ENCODE data around the gene SDS.
A peak's percentile ranks its signal among the peaks of the same experiment; 100 is the strongest.

Gene SDS, protein sequence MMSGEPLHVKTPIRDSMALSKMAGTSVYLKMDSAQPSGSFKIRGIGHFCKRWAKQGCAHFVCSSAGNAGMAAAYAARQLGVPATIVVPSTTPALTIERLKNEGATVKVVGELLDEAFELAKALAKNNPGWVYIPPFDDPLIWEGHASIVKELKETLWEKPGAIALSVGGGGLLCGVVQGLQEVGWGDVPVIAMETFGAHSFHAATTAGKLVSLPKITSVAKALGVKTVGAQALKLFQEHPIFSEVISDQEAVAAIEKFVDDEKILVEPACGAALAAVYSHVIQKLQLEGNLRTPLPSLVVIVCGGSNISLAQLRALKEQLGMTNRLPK

DNA sequence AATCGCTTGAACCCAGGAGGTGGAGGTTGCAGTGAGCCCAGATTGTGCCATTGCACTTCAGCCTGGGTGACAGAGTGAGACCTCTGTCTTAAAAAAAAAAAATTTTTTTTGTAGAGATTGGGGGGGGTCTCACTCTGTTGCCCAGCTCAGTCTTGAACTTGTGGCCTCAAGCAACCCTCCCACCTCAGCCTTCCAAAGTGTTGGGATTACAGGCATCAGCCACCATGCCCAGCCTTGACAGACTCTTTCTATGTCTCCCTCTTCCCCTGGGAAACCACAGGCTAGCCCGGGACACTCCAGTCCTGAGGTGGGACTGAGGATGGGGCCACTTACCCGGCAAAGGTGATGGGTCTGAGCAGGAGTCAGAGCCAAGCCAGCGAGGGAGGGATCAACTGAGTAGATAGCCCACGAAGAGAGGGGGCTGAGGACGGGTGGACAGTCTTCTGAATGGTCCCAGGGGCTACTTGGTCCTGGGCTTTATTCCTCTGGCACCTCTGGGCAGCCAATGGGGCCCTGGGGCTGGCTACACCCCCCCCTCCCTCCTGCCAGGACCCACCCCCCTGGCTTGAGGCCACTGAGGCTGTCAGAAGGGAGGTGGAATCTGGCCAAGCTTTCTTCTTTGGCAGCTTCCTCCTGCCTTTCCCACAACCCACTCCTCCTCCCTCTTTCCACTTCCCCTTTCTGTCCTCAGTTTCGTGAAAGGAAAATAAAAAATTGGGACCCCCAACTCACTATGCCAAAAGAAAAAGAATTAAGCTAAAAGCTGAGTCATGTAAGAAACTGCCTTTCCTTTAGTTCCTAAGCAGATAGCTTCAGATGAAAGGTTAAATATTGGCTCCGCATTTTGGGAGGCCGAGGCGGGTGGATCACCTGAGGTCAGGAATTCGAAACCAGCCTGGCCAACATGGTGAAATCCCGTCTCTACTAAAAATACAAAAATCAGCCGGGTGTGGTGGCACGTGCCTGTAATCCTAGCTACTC lies at the start of gene SDS:
TSS of gene SDS (minus strand) at position 453 of the 981 bp plus-strand sequence. CDS start 4,179 bp downstream, outside the sequence.
- peak in 41 of 42 donors; percentile 34 to 87 (median 63) for DNase-seq
- intact Hi-C loops (cut with DNase I), result no loop called here

- intact Hi-C loops (cut with DNase I), result no loop called here
- DNase-seq, result no peak
These were observed 49.6 kb upstream of the SDS start for GRCh38 chr12:113453330-113453729.

DNA sequence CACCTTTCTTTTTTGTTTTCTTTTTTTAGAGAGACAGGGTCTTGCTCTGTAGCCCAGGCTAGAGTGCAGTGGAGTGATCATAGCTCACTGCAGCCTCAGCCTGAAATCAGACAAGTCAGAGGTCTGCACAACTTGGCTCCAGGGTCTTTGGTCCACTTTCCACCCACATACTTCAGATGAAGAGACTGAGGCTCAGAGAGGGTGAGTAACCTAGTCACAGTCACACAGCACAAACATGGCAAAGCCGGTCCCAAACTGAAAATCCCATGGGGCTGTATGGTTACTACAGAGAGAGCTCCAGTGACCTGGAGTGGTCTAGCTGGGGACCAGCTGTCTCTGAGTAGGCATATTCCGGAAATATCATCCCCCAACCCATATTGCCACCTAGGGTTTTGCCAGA lies 48.8 kb upstream of the SDS start:
- no peak for DNase-seq
- intact Hi-C loops (cut with DNase I), result no loop called here

DNA sequence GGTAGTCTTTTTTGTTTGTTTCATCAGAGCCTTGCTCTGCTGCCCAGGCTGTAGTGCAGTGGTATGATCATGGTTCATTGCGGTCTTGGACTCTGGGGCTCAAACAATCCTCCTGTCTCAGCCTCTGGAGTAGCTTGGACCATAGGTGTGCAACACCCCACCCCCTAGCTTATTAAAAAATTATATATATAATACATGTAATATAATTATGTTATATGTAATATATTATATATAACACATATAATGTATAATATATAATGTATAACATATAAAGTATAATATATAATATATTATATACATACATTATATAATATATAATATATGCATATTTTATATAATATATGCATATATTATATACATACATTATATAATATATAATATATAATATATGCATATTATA lies 46.2 kb upstream of the SDS start:
- intact Hi-C loops (cut with DNase I), result no loop called here
- no peak for DNase-seq

GRCh38 chr12:113449299-113449698 lies 45.6 kb upstream of the SDS start:
- intact Hi-C loops (cut with DNase I), result no loop called here
- no peak for DNase-seq

- DNase-seq, result no peak
These were observed 45.2 kb upstream of the SDS start for GRCh38 chr12:113448873-113449272.

DNA sequence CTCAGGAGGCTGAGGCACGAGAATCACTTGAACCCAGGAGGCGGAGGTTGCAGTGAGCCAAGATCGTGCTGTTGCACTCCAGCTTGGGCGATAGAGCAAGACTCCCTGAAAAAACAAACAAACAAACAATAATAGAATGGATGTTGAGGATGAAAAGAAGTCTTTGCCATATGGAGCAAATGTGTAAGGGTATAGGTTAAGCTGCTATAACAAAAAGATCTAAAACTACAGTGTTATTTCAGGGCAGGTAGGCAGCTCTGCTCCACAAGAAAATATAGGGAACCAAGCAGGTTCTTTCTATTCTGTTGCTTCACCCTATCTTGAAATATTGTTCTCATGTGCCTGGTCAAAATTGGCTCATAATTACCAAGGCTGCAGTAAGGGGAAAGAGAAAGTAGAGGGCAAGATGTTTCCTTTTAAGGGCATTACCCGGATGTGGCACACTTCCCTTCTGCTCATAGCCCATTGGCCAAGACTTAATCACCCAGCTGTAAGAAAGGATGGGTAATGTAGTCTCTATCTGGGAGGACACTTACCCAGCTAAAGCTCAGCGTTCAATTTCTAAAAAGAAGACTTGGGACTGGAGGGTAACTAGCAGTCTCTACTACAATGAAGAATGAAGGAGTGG lies 42.0 kb upstream of the SDS start:
- intact Hi-C loops (cut with DNase I), result no loop called here
- no peak for DNase-seq

More at GRCh38 chr12:113448873-113449272, 45.2 kb upstream of the SDS start:
- intact Hi-C loops (cut with DNase I), result no loop called here

GRCh38 chr12:113443030-113443539 lies 39.4 kb upstream of the SDS start:
- intact Hi-C loops (cut with DNase I), result no loop called here
- DNase-seq, result no peak

DNA sequence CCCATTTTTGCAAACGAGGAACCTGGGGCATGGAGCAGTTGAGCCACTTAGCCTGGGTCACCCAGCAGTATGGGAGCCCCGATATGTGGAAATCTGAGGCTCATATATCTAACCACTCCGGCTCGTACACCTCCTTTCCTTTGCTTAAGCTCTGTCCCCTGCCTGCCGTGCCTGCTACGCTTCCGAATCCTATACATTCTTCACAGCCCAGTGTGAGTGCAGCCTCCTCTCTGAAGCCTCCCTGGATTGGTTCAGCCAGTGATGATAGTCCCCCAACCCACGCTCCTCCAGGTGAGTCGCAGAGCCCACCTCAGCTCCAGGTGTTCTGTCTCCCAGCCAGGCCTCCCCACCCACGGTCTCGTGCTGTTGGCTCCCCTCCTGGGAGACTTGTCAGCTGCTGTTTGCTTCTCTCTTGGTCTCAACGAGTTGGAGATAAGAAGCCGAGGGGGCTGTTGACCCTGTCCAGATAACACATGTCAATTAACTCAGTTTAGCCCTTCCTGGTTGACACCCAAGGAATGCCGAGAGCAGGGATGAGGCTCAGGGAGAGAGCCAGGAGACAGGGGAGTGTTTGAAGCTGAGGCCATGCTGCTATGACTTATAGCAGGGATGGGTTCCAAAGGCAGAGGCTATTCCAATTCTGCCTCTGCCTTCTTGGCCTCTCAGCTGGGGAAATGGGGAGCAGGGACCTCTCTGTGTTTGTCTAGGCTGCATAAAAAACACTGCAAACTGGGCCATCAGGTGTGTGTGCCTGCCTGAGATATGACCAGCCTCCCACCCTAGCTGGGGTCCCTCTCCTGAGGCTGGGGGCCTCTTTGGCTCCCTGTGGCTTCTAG lies 37.5 kb upstream of the SDS start:
- no peak for DNase-seq
- intact Hi-C loops (cut with DNase I), result no loop called here

DNA sequence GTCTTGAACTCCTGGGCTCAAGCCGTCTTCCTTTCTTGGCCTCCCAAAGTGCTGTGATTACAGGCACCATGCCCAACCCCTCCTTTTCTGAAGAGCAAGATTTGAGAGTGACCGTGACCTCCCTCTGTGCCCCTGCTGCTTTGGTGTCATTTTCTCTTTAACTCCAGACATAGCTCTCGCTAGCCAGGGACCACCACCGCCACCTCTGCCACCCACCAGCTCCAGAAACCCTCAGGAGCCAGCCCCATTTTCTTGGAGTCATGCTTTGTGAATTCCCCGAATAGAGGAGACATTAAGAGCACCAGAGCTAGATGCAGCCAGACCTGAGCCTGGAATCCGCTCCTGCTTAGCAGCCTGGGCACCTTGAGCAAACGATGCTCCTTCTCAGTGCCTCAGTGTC lies 36.6 kb upstream of the SDS start:
- intact Hi-C loops (cut with DNase I), result no loop called here
- no peak for DNase-seq

- intact Hi-C loops (cut with DNase I), result no loop called here
- DNase-seq, result peak; percentile 36 to 83 (median 62)
These were observed 35.9 kb upstream of the SDS start for GRCh38 chr12:113439606-113440030.

GRCh38 chr12:113439301-113439597 lies 35.6 kb upstream of the SDS start:
- intact Hi-C loops (cut with DNase I), result no loop called here
- no peak for DNase-seq

DNA sequence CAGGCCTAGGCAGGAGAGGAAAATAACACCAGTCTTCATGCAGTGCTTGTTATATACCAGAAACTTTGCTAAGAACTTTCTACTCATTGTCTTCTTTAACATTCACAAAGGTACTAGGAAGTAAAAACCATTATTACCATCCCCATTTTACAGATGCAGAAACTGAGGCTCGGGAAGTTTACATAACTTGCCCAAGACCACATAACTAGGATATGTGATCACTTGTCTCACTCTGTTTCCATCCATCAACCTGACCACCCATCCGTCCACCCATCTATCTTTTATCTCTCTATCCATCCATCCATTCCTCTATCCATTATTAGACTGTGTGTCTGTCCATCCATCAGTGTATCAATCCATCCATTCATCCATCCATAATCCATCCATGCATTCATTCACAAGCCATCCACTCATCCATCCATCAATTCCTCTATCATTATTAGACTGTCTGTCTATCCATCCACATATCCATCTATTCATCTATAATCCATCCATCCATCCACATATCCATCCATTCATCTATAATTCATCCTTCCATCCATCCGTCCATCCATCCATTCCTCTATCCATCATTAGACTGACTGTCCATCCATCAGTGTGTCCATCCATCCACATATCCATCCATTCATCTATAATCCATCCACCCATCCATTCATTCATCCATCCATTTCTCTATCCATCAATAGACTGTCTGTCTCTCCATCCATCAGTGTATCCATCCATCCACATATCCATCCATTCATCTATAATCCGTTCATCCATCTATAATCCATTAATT lies 35.0 kb upstream of the SDS start:
- DNase-seq, result no peak
- intact Hi-C loops (cut with DNase I), result no loop called here

DNA sequence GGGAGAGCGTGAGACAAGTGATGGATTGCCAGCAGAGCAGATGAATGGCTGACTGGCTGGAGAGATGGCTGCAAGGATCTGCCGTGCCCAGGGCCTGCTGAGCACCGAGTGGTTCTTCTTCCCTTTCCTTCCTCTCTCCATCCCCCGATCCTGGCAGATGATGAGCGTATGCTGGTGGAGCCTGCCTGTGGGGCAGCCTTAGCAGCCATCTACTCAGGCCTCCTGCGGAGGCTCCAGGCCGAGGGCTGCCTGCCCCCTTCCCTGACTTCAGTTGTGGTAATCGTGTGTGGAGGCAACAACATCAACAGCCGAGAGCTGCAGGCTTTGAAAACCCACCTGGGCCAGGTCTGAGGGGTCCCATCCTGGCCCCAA lies 34.0 kb upstream of the SDS start:
- intact Hi-C loops (cut with DNase I), result no loop called here
- no peak for DNase-seq

DNA sequence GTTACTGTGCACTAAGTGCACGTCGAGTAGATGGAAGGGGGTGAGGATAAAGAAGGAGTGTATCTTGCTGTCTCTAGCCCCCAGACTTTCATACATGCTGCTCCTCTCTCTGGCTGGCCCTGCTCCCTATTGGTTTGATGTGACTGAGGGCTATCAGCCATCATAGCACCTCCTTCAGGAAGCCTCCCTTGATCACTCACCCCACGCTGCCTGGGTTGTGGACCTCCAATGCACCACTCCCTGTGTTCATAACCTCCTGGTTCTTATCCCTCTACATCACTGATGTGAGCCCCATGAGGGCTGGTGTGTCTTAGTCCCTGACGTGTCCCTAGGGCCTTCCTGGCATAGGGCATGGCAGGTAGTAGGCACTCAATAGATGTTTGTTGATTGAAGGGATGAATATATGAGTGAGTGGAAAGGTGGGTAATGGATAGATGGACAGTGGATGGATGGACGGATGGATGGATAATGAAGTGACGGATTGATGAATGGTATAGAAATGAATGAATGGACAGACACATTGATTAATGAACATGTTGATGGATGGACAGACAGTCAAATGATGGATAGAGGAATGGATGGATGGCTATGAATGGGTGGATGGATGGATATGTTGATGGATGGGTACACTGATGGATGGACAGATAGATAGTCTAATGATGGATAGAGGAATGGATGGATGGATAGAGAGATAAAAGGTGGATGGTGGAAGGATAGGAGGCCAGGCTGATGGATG lies 33.5 kb upstream of the SDS start:
- no peak for DNase-seq
- intact Hi-C loops (cut with DNase I), result no loop called here

- no peak for DNase-seq
- intact Hi-C loops (cut with DNase I), result no loop called here
These were observed 32.9 kb upstream of the SDS start for GRCh38 chr12:113436586-113436985.

GRCh38 chr12:113435367-113435766 lies 31.7 kb upstream of the SDS start:
- intact Hi-C loops (cut with DNase I), result no loop called here
- no peak for DNase-seq

DNA sequence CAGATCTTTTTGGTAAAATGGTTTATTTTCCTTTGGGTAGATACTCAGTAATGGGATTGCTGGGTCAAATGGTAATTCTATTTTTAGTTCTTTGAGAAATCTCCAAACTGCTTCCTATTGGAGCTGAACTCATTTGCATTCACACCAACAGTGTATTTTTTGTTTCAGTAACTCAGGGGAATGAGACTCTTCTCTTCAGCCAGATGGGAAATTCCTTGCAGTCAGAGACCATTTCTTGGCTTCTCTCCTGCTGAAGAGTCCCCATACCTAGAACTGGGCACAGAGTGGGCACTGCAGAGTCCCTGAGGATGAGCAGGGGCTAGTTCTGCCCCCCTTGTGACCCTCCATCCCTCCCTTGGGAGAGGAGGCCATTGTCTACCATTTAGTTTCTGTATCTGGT lies 29.3 kb upstream of the SDS start:
- intact Hi-C loops (cut with DNase I), result no loop called here
- DNase-seq, result no peak
